ENCODE results near the gene RIPOR2.

RIPOR2 gene, protein sequence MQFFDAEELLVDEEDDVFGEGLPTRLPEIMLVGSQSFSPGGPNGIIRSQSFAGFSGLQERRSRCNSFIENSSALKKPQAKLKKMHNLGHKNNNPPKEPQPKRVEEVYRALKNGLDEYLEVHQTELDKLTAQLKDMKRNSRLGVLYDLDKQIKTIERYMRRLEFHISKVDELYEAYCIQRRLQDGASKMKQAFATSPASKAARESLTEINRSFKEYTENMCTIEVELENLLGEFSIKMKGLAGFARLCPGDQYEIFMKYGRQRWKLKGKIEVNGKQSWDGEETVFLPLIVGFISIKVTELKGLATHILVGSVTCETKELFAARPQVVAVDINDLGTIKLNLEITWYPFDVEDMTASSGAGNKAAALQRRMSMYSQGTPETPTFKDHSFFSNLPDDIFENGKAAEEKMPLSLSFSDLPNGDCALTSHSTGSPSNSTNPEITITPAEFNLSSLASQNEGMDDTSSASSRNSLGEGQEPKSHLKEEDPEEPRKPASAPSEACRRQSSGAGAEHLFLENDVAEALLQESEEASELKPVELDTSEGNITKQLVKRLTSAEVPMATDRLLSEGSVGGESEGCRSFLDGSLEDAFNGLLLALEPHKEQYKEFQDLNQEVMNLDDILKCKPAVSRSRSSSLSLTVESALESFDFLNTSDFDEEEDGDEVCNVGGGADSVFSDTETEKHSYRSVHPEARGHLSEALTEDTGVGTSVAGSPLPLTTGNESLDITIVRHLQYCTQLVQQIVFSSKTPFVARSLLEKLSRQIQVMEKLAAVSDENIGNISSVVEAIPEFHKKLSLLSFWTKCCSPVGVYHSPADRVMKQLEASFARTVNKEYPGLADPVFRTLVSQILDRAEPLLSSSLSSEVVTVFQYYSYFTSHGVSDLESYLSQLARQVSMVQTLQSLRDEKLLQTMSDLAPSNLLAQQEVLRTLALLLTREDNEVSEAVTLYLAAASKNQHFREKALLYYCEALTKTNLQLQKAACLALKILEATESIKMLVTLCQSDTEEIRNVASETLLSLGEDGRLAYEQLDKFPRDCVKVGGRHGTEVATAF

DNA sequence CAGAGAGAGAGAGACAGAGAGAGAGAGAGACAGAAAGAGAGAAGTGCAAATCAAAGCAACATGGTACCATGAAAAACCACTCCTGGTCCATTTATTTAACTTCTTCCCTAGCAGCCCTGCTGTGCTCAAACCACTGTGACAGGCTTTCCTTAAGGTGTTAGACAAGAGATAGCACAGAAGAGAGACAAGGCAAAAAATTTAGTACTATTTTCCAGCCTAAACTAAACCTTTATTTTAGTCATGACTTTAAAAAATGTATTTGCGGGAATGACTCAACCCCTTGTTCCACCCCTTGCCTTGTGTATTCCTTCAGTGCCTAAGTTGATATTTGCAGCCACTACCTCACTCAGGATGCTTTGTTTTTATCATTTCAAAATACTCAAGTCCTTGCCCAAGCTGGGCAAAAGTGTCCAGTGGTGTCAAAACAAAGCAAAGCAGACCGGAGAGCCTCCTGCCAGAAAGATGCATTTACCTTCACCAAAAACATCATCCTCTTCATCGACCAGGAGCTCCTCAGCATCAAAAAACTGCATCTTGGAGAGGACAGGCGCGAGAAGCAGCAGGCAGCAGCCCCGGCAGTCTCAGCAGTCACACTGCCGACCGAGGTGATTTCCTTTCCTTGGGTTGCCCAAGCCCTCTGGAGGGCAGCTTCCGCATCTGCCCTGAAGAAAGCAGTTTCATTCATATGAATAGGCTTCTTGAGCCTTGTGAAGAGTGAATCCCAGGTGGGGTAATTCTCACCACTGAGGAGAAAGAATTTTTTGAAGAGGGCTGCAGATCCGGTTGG lies at the start of gene RIPOR2:
Gene RIPOR2, minus strand, starts transcription at position 595 of the 787 bp plus-strand sequence. Its CDS starts 62 bp downstream, at position 533.
- peak within 1 kb of the TSS; percentile 53 for H3K4me3 ChIP-seq (ENCODE audit: low read length)
- TF ChIP-seq ZNF274 (IDR thresholded peaks at IDR 0.05; ENCODE audit: low read depth, low read length): no peak

DNA sequence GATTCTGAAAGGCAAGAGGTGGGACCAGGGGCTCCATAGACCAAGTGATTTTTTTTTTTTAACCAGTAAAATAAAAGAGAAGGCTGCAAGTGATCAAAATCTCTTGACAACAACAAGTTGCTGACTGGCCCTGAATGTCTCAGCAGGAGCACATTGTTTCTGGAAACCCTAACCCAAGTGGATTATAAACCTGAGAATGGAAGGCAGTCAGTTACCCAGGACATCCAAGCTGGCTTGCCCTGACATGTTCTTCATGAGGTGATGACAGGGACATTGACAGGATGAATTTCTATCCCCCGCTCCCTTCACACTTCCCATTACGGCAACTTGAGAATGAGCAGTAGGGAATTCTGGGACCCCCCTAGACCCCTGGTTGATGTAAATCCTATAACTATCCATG lies 49.6 kb upstream of the RIPOR2 start:
- no peak for TF ChIP-seq ZNF274 (IDR thresholded peaks at IDR 0.05; ENCODE audit: low read depth, low read length)

DNA sequence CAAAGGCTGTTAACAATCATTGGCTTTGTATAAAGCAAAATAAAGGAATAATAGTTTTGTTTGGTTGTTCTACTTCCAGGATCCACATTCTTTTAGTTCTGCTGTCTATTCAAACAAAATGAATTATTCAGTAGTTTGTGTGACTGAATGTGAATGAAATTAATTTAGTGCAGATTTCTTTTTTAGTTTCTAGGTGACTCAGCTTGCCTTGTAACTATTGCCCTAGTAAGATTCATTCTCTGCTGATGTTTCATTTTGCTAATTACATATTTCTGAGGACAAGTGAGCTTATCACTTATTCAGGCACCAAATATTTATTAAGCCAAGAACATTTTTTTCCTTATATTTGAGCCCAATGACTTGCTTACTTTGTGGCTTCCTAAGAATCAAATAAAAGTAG lies 46.5 kb upstream of the RIPOR2 start:
- no peak for TF ChIP-seq ZNF274 (IDR thresholded peaks at IDR 0.05; ENCODE audit: low read depth, low read length)
- H3K4me3 ChIP-seq (ENCODE audit: low read length): no peak overlapping the region

More for the DNA sequence above, 49.6 kb upstream of the RIPOR2 start:
- H3K4me3 ChIP-seq (ENCODE audit: low read length): no peak overlapping the region

DNA sequence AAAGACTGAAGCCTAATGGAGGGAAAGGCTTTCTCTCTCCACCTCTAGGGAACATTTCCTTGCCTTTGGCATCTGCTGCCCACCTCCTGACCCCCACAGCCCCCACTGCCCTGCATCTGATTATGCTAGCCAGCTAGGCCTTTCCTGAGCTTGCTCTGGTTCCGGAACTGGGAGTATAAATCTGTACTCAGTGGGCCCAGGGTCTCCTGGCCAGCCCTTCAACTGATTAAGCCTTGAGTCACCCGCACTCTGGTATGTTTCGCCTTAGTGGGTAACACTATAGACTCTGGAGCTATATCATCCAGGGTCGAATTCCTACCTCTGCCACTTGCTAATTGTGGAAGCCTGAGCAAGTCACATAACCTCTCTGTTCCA lies 45.6 kb upstream of the RIPOR2 start:
- H3K4me3 ChIP-seq (ENCODE audit: low read length): no peak overlapping the region

DNA sequence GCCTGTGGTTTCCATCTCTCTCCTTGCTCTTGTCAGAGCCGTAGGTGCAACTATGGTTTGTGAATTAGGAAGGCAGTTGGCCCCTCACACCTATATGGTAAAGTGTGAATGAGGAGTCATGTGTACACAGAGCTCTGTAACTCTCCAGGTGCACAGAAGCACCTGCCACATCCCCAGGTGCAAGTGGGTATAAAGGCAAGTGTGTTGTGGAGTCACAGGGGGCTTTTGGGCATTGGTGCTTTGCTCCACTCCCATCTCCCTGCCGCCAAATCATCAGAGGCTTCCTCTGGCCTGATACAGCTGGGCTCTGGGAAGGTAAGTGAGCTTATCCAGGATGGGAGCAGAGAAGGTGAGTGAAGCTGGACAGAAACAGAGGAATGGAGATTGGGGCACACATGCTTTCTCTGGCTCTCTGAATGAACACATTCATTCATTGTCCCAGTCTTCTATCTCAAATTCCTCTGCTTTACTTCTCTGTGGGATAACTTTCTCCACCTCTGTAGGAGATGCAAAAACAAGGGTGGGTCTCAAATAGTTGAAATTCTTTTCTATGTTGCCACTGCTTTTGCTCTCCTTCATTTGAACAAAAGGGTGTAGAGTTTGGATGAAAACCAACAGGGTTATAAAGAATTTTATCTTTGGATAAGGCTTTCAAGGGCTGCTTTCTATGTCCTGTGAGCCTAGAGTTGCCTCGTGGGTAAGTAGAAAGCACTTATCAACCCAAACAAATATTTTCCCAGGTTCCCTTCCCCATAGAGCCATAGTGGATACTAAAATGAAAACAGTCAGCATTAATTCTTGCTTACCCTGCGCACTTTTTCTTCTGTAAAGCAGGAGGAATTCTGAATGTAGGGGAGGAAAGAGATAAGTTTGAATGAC lies 45.0 kb upstream of the RIPOR2 start:
- no peak overlapping the region for H3K4me3 ChIP-seq (ENCODE audit: low read length)
- no peak for TF ChIP-seq ZNF274 (IDR thresholded peaks at IDR 0.05; ENCODE audit: low read depth, low read length)

More for the DNA sequence above, 45.6 kb upstream of the RIPOR2 start:
- TF ChIP-seq ZNF274 (IDR thresholded peaks at IDR 0.05; ENCODE audit: low read depth, low read length): no peak

DNA sequence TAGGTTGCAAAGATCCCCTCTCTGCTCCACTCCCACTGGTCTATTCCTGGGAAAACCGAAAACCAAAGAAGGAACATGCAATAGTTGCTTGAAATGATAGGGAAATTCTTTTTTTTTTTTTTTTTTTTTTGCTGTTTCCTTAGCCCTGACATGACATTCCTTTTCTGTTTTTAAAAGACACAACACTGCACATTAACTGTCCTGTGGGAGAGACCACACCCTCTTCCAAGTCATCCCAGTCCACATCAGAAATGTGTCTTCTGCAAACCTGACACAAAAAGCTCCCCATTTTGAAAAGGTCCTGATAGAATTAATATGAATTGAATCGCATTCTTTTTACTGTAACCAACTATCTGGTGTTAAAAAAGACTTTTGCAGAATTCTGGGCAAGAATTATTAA lies 43.4 kb upstream of the RIPOR2 start:
- no peak overlapping the region for H3K4me3 ChIP-seq (ENCODE audit: low read length)
- TF ChIP-seq ZNF274 (IDR thresholded peaks at IDR 0.05; ENCODE audit: low read depth, low read length): no peak

DNA sequence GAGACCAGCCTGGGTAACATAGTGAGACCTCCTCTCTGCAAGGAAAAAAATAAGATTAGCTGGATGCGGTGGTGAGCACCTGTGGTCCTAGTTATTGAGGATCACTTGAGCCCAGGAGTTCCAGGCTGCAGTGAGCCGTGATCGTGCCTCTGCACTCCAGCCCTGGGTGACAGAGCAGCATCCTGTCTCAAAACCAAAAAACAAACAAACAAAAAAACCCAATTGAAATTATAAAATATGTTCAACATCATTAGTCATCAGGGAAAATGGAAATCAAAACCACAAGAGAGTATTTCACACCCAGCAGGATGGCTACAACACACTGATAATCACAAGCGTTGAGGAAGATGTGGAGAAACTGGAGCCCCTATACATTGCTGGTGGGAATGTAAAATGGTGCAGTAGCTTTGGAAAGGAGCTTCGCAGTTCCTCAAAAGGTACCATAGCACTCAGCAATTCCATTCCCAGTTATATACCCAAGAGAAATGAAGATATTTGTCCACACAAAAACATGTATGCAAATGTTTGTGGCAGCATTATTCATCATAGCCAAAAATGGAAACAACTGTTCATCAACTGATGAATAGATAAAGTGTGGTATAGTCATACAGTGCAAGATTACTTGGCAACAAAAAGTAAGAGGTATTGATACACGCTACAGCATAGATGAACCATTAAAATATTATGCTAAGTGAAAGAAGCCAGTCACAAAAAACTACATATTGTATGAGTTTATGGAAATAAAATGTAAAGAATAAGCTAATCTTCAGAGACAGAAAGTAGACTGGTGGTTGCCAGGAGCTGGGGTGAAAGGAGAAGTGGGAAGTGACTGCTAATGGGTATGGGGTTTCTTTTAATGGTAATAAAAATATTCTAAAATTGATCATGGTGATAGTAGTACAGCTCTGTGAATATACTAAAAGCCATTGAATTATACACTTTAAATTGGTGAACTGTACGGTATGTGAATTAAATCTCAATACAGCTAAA lies 38.7 kb upstream of the RIPOR2 start:
- H3K4me3 ChIP-seq (ENCODE audit: low read length): no peak overlapping the region
- no peak for TF ChIP-seq ZNF274 (IDR thresholded peaks at IDR 0.05; ENCODE audit: low read depth, low read length)

DNA sequence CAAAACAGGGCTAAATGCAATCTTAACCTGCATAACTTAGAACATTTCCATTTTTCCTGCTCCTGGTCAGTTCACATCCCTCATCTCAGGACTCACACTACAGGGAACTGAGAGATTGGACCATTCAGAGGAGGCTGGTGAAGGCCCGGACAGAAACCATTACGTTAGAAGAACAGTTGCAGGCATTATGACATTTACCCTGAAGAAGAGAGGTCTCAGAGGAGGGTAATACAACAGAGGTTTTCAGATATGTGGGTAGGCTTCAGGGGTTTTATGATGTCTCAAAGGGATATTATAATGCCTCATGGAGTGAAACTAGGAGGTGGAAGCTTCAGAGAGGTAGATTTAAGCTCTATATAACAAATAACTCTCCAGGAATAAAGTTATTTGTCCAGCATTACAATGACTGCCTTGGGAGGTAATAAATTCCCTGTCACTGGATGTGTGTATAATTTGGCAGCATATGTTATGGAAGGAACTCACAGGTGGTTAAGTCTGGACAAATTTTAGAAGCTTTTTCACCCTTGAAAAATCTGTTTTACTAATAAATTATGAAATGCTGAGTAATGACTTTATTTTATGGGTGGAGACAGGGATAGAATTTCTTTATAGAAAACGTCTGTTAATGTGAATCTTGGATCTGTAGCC lies 36.7 kb upstream of the RIPOR2 start:
- H3K4me3 ChIP-seq (ENCODE audit: low read length): no peak overlapping the region
- TF ChIP-seq ZNF274 (IDR thresholded peaks at IDR 0.05; ENCODE audit: low read depth, low read length): no peak

DNA sequence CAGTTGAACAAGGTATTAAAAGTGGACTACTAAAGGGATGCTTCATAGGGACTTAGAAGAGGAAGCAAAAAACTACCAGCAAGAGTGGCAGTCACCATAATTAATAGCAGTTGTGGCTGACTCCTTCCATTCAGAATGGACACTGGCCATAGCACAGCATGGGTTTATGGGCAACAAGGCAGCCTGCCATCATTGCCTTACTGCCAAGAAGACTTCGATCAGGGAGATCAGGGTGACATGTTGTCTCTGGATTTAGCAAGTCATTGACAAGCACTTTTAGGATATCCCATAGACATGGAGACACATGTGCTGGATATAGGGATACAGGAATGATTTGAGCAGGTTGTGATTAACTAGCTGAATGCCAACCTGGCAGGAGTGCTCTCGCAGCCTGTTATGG lies 35.3 kb upstream of the RIPOR2 start:
- TF ChIP-seq ZNF274 (IDR thresholded peaks at IDR 0.05; ENCODE audit: low read depth, low read length): no peak
- no peak overlapping the region for H3K4me3 ChIP-seq (ENCODE audit: low read length)

DNA sequence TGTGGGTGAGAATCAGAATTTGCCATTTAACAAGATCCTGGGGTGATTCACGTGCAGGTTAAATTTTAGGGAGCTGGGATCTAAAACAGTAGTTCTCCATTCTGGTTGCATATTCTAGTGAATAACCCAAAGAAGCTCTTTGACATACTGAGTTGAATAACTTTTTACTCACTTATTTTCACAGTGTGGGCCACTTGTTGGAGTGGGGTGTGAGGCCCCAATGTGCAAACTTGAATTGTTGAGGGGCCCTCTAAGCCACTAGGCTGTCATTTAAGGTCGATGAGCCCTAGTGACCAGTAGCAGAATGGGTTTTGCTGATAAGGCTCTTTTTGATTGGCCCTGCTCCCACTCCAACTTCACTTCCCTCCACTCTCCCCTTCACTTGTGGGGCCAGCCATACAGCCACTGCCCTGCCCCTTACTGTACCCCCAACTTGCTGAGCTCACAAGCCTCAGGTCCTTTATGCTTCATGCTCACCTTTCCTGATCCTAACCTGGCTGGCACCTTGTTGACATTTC lies 33.6 kb upstream of the RIPOR2 start:
- no peak overlapping the region for H3K4me3 ChIP-seq (ENCODE audit: low read length)
- no peak for TF ChIP-seq ZNF274 (IDR thresholded peaks at IDR 0.05; ENCODE audit: low read depth, low read length)

DNA sequence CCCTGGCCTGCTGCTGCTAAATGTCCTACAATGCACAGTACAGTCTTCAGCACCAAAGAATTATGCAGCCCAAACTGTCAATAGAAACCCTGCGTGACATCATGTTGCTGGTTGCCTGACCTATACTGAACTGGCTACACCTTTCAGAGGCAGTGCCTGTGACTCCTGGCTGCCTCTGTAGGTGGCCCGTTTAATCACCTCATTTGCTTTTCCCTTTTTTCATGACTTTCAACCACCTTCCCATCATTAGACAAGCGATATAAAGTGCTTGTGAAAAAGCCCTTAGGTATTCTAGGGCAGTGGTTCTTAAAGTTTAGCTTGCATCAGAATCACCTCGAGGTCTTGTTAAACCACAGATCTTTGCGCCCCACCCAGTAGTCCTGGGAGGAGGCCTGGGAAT lies 33.0 kb upstream of the RIPOR2 start:
- H3K4me3 ChIP-seq (ENCODE audit: low read length): no peak overlapping the region
- no peak for TF ChIP-seq ZNF274 (IDR thresholded peaks at IDR 0.05; ENCODE audit: low read depth, low read length)
